Neural cell (in vitro differentiated cells): ENCODE data around the gene WDR93. TPM values are rescaled to one million over a fixed set of nuclear protein-coding genes. Genes with fewer than 3 reads are reported as not detected.

Experiments
- H2AFZ ChIP-seq: fragments of 200-600, 300-800 bp; sonication (generic), shearing (Covaris generic); 2 replicates; pipeline ENCODE4 v1.6.0; 2014; ENCODE audit warnings: low read depth, mild to moderate bottlenecking, antibody characterized with exemption, low read length, moderate library complexity
- H3F3A ChIP-seq: fragments of 200-600 bp; shearing (Covaris generic); 2 replicates; pipeline ENCODE4 v1.6.1; 2016; ENCODE audit warnings: mild to moderate bottlenecking, moderate library complexity, mixed read lengths, antibody characterized with exemption, low read length; ENCODE audit not compliant: insufficient read depth, poor library complexity, severe bottlenecking
- H3K27ac ChIP-seq: fragments of 200-600, 300-800 bp; sonication (generic), shearing (Covaris generic); 2 replicates; pipeline ENCODE4 v1.5.1; 2014; ENCODE audit warnings: mild to moderate bottlenecking, low read length, moderate library complexity
- H3K27me3 ChIP-seq: fragments of 300-800, 200-600 bp; sonication (generic), shearing (Covaris generic); 2 replicates; pipeline ENCODE4 v1.6.0; 2014; ENCODE audit warnings: mild to moderate bottlenecking, low read depth, low read length, moderate library complexity; ENCODE audit not compliant: insufficient read depth
- H3K36me3 ChIP-seq: fragments of 300-800, 200-600 bp; sonication (generic), shearing (Covaris generic); 2 replicates; pipeline ENCODE4 v1.5.1; 2014; ENCODE audit warnings: mild to moderate bottlenecking, antibody characterized with exemption, low read length, moderate library complexity; ENCODE audit not compliant: insufficient read depth
- H3K4me2 ChIP-seq: fragments of 300-800, 200-600 bp; sonication (generic), shearing (Covaris generic); 2 replicates; pipeline ENCODE4 v1.6.0; 2014; ENCODE audit warnings: mild to moderate bottlenecking, low read length
- H3K4me3 ChIP-seq: fragments of 300-800, 200-600 bp; sonication (generic), shearing (Covaris generic); 2 replicates; pipeline ENCODE4 v1.5.1; 2014; ENCODE audit warnings: mild to moderate bottlenecking, low read length, moderate library complexity
- H3K79me2 ChIP-seq: fragments of 200-600 bp; shearing (Covaris generic); replicated peaks from 2 replicates; pipeline ENCODE4 v1.6.0; 2014; ENCODE audit warnings: mild to moderate bottlenecking, low read length, moderate library complexity; ENCODE audit not compliant: insufficient read depth
- H3K9ac ChIP-seq: fragments of 300-800, 200-600 bp; sonication (generic), shearing (Covaris generic); 2 replicates; pipeline ENCODE4 v1.6.1; 2016; ENCODE audit warnings: mild to moderate bottlenecking, low read length, mixed read lengths
- H3K9me2 ChIP-seq: fragments of 200-600 bp; shearing (Covaris generic); 2 replicates; pipeline ENCODE4 v1.6.1; 2016; ENCODE audit warnings: mild to moderate bottlenecking, low read length, mixed read lengths; ENCODE audit not compliant: insufficient read depth
- H3K9me3 ChIP-seq: fragments of 200-600, 300-800 bp; sonication (generic), shearing (Covaris generic); 2 replicates; pipeline ENCODE4 v1.6.1; 2016; ENCODE audit warnings: mild to moderate bottlenecking, mixed run types, low read length, moderate library complexity, mixed read lengths
- H4K20me1 ChIP-seq: fragments of 200-600 bp; shearing (Covaris generic); 2 replicates; pipeline ENCODE4 v1.6.1; 2016; ENCODE audit warnings: mild to moderate bottlenecking, mixed run types; ENCODE audit not compliant: insufficient read depth
- EP300 ChIP-seq: fragments of 450-650 bp; conservative IDR thresholded peaks from 2 replicates; pipeline ENCODE4 v1.6.1; 2014; ENCODE audit warnings: antibody characterized with exemption, mild to moderate bottlenecking, moderate library complexity; ENCODE audit not compliant: poor library complexity, severe bottlenecking
- EZH2 ChIP-seq: fragments of 200-600, 300-800 bp; shearing (Covaris generic), sonication (generic); IDR thresholded peaks from 2 replicates; pipeline ENCODE4 v1.6.1; 2014; ENCODE audit warnings: antibody characterized with exemption, low read length, borderline replicate concordance, mild to moderate bottlenecking; ENCODE audit not compliant: insufficient read depth, poor library complexity, severe bottlenecking
- MXI1 ChIP-seq: fragments of 450-650 bp; conservative IDR thresholded peaks from 2 replicates; pipeline ENCODE4 v1.6.1; 2014; ENCODE audit warnings: antibody characterized with exemption, mild to moderate bottlenecking; ENCODE audit not compliant: poor library complexity, severe bottlenecking
- POLR2AphosphoS5 ChIP-seq: IDR thresholded peaks from 2 replicates; pipeline ENCODE4 v1.6.1; 2012
- RAD21 ChIP-seq: fragments of 450-650 bp; conservative IDR thresholded peaks from 2 replicates; pipeline ENCODE4 v1.6.1; 2014; ENCODE audit warnings: antibody characterized with exemption, mild to moderate bottlenecking, moderate library complexity
- SMC3 ChIP-seq: fragments of 450-650 bp; conservative IDR thresholded peaks from 2 replicates; pipeline ENCODE4 v1.6.1; 2014; ENCODE audit warnings: antibody characterized with exemption, mild to moderate bottlenecking, moderate library complexity; ENCODE audit not compliant: poor library complexity
- polyA plus RNA-seq: library from polyadenylated mRNA; depleted of rRNA; stranded (reverse); fragments of >200 nt; gene quantifications from 2 replicates; pipeline ENCODE4 v1.2.3, GENCODE V29; 2014
- TF ChIP-seq, protein P1 (sequence below): fragments of 450-650 bp; IDR thresholded peaks from 2 replicates; pipeline ENCODE4 v1.5.1; 2014; ENCODE audit warnings: antibody characterized with exemption, mild to moderate bottlenecking, moderate library complexity; ENCODE audit not compliant: poor library complexity, severe bottlenecking
- TF ChIP-seq, protein P2 (sequence below): IDR thresholded peaks from 2 replicates; pipeline ENCODE4 v1.6.1; 2012; ENCODE audit warnings: borderline replicate concordance

The WDR93 gene
- polyA plus RNA-seq, 1 donor from 2014 or later: 0.41 TPM

DNA sequence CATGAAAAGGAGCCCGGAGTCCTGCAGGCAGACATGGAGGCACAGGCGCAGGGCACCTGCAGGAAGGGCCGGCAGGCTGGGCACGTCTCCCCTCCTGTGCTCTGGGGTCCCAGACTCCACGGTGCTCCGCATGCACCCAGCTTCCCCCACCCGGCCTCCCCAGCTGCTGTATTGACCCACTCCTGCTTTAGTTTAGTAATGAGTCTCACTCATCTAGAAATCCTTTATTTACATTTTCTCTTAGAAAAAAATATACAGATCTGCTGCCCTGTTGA lies 94.0 kb downstream of the WDR93 start:
- Histone ChIP-seq H3K36me3 (no peaks in the 10 kb centered on the region), H3K27ac (no peak overlapping the region), H3K9ac (no peak overlapping the region), H3K4me2 (no peak overlapping the region), H2AFZ (no peak overlapping the region), H3F3A (no peaks in the 10 kb centered on the region), H3K27me3 (no peaks in the 10 kb centered on the region), H4K20me1 (no peaks in the 10 kb centered on the region), H3K9me3 (peaks cover 8% of the 10 kb centered on the region), H3K79me2 (no peaks in the 10 kb centered on the region), H3K4me3 (no peak overlapping the region), H3K9me2 (no peaks in the 10 kb centered on the region)
- TF ChIP-seq MXI1 (no peak), POLR2AphosphoS5 (no peak), SMC3 (no peak), EZH2 (no peak), RAD21 (no peak), EP300 (no peak)
- TF ChIP-seq, protein P1, sequence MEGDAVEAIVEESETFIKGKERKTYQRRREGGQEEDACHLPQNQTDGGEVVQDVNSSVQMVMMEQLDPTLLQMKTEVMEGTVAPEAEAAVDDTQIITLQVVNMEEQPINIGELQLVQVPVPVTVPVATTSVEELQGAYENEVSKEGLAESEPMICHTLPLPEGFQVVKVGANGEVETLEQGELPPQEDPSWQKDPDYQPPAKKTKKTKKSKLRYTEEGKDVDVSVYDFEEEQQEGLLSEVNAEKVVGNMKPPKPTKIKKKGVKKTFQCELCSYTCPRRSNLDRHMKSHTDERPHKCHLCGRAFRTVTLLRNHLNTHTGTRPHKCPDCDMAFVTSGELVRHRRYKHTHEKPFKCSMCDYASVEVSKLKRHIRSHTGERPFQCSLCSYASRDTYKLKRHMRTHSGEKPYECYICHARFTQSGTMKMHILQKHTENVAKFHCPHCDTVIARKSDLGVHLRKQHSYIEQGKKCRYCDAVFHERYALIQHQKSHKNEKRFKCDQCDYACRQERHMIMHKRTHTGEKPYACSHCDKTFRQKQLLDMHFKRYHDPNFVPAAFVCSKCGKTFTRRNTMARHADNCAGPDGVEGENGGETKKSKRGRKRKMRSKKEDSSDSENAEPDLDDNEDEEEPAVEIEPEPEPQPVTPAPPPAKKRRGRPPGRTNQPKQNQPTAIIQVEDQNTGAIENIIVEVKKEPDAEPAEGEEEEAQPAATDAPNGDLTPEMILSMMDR: no peak
- TF ChIP-seq, protein P2, sequence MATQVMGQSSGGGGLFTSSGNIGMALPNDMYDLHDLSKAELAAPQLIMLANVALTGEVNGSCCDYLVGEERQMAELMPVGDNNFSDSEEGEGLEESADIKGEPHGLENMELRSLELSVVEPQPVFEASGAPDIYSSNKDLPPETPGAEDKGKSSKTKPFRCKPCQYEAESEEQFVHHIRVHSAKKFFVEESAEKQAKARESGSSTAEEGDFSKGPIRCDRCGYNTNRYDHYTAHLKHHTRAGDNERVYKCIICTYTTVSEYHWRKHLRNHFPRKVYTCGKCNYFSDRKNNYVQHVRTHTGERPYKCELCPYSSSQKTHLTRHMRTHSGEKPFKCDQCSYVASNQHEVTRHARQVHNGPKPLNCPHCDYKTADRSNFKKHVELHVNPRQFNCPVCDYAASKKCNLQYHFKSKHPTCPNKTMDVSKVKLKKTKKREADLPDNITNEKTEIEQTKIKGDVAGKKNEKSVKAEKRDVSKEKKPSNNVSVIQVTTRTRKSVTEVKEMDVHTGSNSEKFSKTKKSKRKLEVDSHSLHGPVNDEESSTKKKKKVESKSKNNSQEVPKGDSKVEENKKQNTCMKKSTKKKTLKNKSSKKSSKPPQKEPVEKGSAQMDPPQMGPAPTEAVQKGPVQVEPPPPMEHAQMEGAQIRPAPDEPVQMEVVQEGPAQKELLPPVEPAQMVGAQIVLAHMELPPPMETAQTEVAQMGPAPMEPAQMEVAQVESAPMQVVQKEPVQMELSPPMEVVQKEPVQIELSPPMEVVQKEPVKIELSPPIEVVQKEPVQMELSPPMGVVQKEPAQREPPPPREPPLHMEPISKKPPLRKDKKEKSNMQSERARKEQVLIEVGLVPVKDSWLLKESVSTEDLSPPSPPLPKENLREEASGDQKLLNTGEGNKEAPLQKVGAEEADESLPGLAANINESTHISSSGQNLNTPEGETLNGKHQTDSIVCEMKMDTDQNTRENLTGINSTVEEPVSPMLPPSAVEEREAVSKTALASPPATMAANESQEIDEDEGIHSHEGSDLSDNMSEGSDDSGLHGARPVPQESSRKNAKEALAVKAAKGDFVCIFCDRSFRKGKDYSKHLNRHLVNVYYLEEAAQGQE: no peak

DNA sequence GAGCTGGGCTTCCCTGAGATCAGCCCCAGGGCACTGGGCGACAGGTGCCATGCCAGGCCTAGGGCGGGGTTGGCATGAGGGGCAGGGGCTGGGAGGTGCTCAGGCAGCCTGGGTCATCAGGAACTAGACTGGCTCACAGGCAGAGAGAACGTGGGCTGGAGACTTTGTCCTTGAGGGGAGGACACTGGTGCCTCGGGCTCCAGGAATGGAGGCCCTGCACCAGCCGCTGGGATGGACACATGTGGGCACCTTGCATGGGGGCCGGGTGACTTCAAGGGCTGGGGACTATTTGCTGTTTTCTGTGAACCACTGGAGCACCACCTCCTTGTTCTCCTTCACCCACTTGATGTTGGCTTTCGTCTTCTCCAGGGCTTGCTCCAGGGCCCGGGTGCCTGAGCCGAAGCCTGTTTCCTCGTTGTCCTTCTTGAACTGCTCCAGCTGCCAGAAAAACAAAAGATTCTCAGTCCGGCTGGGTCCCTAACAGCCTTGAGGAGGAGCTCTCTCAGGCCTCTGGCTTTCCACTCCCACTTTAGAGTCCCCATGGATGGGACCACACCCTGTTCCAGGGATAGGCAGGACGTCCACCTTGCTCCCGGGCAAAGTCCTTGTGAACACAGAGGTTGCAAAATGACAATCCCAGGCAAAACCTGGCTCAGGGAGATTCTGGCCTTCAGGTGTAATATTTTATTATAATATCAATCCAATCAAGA lies 94.6 kb downstream of the WDR93 start:
- Histone ChIP-seq H3K9me2 (no peaks in the 10 kb centered on the region), H4K20me1 (no peaks in the 10 kb centered on the region), H3F3A (no peaks in the 10 kb centered on the region), H3K36me3 (no peaks in the 10 kb centered on the region), H3K27me3 (no peaks in the 10 kb centered on the region), H3K9ac (no peak overlapping the region), H3K27ac (no peak overlapping the region), H3K9me3 (peaks cover 8% of the 10 kb centered on the region), H2AFZ (no peak overlapping the region), H3K4me2 (no peak overlapping the region), H3K4me3 (no peak overlapping the region), H3K79me2 (no peaks in the 10 kb centered on the region)
- TF ChIP-seq SMC3: no peak
- TF ChIP-seq RAD21: no peak
- TF ChIP-seq EP300: no peak
- TF ChIP-seq, protein P1: no peak
